Psoas muscle (tissue), 8 donors: ENCODE measurements around the gene PREX1. TPM values are rescaled to one million over a fixed set of nuclear protein-coding genes. Genes with fewer than 3 reads are reported as not detected.
A peak's percentile ranks its signal among the peaks of the same experiment; 100 is the strongest.

Experiments used
- ATAC-seq, 4 donors: fragments of 200-7000 bp; cut with Tn5 transposase; one replicate each; pipeline ENCODE4 v1.9.1; 2020; ENCODE audit warnings: moderate library complexity in 3 of 4, mild to moderate bottlenecking in 2 of 4
- DNase-seq, 2 donors: peaks; one replicate each; pipeline ENCODE4 v3.0.0-alpha.2; 2020
- H3K27ac ChIP-seq: fragments of 200-600 bp; one replicate; pipeline ENCODE4 v1.8.0; 2022
- H3K27me3 ChIP-seq, 3 donors: fragments of 200-600 bp in 1 of 3; one replicate each; pipeline versions ENCODE4 v1.6.1 to v1.8.0; 2013 to 2022; ENCODE audit warnings: low read length in 2 of 3, mild to moderate bottlenecking in 2 of 3, moderate library complexity in 1 of 3; ENCODE audit not compliant: insufficient read depth in 3 of 3
- H3K36me3 ChIP-seq, 2 donors: fragments of 200-600 bp in 1 of 2; one replicate each; pipeline versions ENCODE4 v1.6.1 to v1.8.0; 2013 to 2022; ENCODE audit warnings: low read depth in 1 of 2, mild to moderate bottlenecking in 1 of 2, moderate library complexity in 1 of 2; ENCODE audit not compliant: insufficient read depth in 1 of 2
- H3K4me1 ChIP-seq: fragments of 200-600 bp; one replicate; pipeline ENCODE4 v1.8.0; 2022
- H3K4me3 ChIP-seq: fragments of 200-600 bp; one replicate; pipeline ENCODE4 v1.8.0; 2022; ENCODE audit warnings: mild to moderate bottlenecking
- H3K9me3 ChIP-seq: fragments of 200-600 bp; one replicate; pipeline ENCODE4 v1.8.0; 2022
- WGBS, 3 donors: extraction: QIAGEN DNeasy Blood & Tissue Kit; methylation state at CpG; one replicate each; pipeline versions ENCODE4 v1.1.6 to v1.1.7; 2013; 5-methylcytosine and 5-hydroxymethylcytosine counted together
- intact Hi-C, 2 donors: fragments of 100-400 bp; cut with DNase I; formaldehyde crosslinking; loops; one replicate each; pipeline versions ENCODE4 v1.11.0 to v1.14.2; 2022
- polyA plus RNA-seq, 3 donors: library from polyadenylated mRNA; stranded (reverse); fragments of 200-250 nt; gene quantifications; one replicate each; pipeline ENCODE4 v1.2.3, GENCODE V29; 2013
- total RNA-seq, 4 donors: library from RNA; stranded (reverse); fragmentation: NEBNext Ultra II Directional in 2 of 4; extraction: Animal tissue kit (Norgen Biotek cat#: 25700) in 2 of 4; gene quantifications; one replicate each; pipeline versions ENCODE4 v1.2.1 to v1.2.4, GENCODE V29; 2021 to 2023
- TF ChIP-seq, protein P1 (sequence below): fragments of 200-600 bp; IDR thresholded peaks from one replicate; pipeline ENCODE4 v1.8.0; 2022; ENCODE audit warnings: antibody characterized with exemption
- donor health status: healthy with polysubstance abuse.
- donor health status: DM: no; HTN: no; CAD: no; lungs with moderate emphysema.
- donor health status: Bipolar disorder and iron deficiency.
- donor health status: healthy.
- donor health status: DM: yes; HTN: yes; CAD: no.
- donor health status: DM: no; HTN: no; CAD: no.
- donor health status: DM: no; HTN: no; CAD: no.
- donor health status: DM: yes; HTN: yes; CAD: no.

Gene PREX1
- total and polyA plus RNA-seq, 7 donors = 2.5 to 8.3 (median 5.3) TPM

DNA sequence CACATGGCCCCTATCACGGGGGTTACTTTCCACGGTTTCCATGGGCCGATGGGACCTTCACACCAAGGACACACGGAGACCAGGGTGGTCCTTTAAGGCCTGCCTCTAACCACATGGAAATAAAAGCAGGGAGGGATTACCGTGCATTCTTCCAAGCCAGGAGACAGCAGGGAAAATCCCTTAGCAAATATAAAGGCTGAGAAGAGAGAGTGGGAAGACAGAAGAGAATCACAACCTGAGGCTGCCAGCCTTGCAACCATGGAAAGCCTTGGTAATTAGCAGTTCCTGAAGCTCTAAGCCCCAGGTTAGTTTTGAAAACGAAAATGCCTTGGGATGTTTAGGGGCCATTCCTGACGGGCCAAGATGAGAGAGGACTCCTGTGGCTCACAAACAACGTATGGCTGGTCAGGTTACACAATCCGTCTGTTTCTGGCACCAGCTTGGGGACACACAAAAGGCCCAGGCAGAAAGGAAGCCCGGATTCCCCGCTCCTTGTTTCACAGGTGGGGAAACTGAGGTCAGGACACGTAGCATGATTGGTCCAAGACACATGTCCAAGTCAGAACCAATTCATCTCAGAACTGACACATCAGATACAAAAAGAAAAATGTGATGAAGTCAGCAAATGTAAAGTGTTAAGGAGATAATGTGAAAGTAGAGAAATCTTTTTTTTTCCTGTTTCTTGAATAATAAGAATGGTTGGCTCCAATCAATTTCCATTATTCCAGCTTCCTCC is 2.8 kb downstream of the PREX1 start:
- Histone ChIP-seq H3K27ac (peak overlapping the region; percentile 56), H3K4me3 (peak overlapping the region; percentile 76), H3K27me3 (peaks cover 0 to 5% (median 0%) of the 10 kb centered on the region in 3 donors), H3K36me3 (no peaks in the 10 kb centered on the region), H3K9me3 (no peaks in the 10 kb centered on the region), H3K4me1 (peaks cover 4% of the 10 kb centered on the region)
- intact Hi-C loops = loop anchor here (5.0 kb wide), 2 partner anchors 77 to 82 kb away; no protein-coding TSS in a partner anchor
- ATAC-seq (no peak), DNase-seq (no peak)
- TF ChIP-seq, protein P1, sequence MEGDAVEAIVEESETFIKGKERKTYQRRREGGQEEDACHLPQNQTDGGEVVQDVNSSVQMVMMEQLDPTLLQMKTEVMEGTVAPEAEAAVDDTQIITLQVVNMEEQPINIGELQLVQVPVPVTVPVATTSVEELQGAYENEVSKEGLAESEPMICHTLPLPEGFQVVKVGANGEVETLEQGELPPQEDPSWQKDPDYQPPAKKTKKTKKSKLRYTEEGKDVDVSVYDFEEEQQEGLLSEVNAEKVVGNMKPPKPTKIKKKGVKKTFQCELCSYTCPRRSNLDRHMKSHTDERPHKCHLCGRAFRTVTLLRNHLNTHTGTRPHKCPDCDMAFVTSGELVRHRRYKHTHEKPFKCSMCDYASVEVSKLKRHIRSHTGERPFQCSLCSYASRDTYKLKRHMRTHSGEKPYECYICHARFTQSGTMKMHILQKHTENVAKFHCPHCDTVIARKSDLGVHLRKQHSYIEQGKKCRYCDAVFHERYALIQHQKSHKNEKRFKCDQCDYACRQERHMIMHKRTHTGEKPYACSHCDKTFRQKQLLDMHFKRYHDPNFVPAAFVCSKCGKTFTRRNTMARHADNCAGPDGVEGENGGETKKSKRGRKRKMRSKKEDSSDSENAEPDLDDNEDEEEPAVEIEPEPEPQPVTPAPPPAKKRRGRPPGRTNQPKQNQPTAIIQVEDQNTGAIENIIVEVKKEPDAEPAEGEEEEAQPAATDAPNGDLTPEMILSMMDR = no peak
- 31 to 49% (median 39%) methylated on average over 12 of the region's 12 CpGs for WGBS, 3 donors

DNA sequence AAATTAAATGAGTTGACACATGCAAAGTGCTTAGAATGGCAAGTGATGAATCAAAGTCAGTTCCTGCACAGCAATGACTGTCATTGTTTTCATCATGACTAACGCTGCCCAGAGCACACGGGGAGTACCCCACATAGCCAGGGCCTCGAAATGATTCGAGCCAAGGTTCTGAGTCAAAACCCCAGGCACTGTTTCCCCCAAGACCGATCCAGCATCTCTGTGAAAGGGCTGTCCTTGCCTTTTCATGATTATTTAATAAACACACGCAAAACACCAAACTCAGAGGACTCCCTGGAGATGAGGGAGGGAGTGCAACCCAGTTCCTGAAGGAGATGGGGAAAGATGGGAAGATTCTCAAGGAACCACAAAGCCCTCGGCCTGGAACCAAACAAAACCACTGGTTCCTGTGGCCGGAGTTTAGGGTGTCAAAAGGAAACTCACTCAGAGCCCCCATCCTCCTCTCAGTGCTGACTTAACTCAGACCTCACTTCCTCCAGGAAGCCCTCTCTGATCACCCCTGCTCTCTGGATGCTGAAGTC is 3.8 kb downstream of the PREX1 start:
- H3K27ac ChIP-seq = peak overlapping the region; percentile 41
- ATAC-seq (no peak), DNase-seq (no peak)
- intact Hi-C loops = loop anchor here in 1 of 2 donors (5.0 kb wide), 1 partner anchor 83 kb away; no protein-coding TSS in a partner anchor
- no peak overlapping the region for H3K4me3 ChIP-seq
- 65 to 71% (median 67%) methylated on average over 8 of the region's 8 CpGs for WGBS, 3 donors
- H3K4me1 ChIP-seq = peaks cover 4% of the 10 kb centered on the region
- no peaks in the 10 kb centered on the region for H3K9me3 ChIP-seq
- H3K27me3 ChIP-seq = peaks cover 0 to 5% (median 0%) of the 10 kb centered on the region in 3 donors
- H3K36me3 ChIP-seq = no peaks in the 10 kb centered on the region
- TF ChIP-seq, protein P1 = no peak

- H3K27me3 ChIP-seq = peaks cover 0 to 3% (median 0%) of the 10 kb centered on the region in 3 donors
- H3K27ac ChIP-seq = peak overlapping the region; percentile 36
These were observed 4.3 kb downstream of the PREX1 start for GRCh38 chr20:48823476-48823875.

GRCh38 chr20:48822879-48823385 is 4.9 kb downstream of the PREX1 start:
- Histone ChIP-seq H3K27me3 (peaks cover 0 to 3% (median 0%) of the 10 kb centered on the region in 3 donors), H3K9me3 (no peaks in the 10 kb centered on the region), H3K36me3 (no peaks in the 10 kb centered on the region), H3K27ac (peak overlapping the region; percentile 36), H3K4me1 (peaks cover 4% of the 10 kb centered on the region), H3K4me3 (no peak overlapping the region)
- ATAC-seq (no peak), DNase-seq (no peak)
- WGBS, 3 donors = 65 to 72% (median 69%) methylated on average over 8 of the region's 8 CpGs
- TF ChIP-seq, protein P1 = no peak
- intact Hi-C loops = loop anchor here in 1 of 2 donors (5.0 kb wide), 1 partner anchor 84 kb away; no protein-coding TSS in a partner anchor

More at GRCh38 chr20:48823476-48823875, 4.3 kb downstream of the PREX1 start:
- 90 to 93% (median 93%) methylated on average over 7 of the region's 7 CpGs for WGBS, 3 donors
- no peak overlapping the region for H3K4me3 ChIP-seq
- H3K9me3 ChIP-seq = no peaks in the 10 kb centered on the region
- TF ChIP-seq, protein P1 = no peak
- intact Hi-C loops = loop anchor here in 1 of 2 donors (5.0 kb wide), 1 partner anchor 84 kb away; no protein-coding TSS in a partner anchor
- no peak for DNase-seq
- peaks cover 4% of the 10 kb centered on the region for H3K4me1 ChIP-seq
- H3K36me3 ChIP-seq = no peaks in the 10 kb centered on the region
- ATAC-seq = no peak
